Tibial artery (tissue), 4 donors: Measurements from ENCODE around the gene MTMR3.

Experiments
- DNase-seq, 2 donors: peaks; one replicate each; pipeline ENCODE4 v3.0.0-alpha.2; 2019
- H3K27ac ChIP-seq, 2 donors: fragments of 200-600 bp; sonication (generic) in 1 of 2; 1 replicate in 1 of 2; 2 replicates in 1 of 2; pipeline ENCODE4 v1.5.1; 2018 to 2019; ENCODE audit warnings: mild to moderate bottlenecking in 1 of 2
- H3K27me3 ChIP-seq, 2 donors: fragments of 200-600 bp; sonication (generic) in 1 of 2; one replicate each; pipeline versions ENCODE4 v1.5.1 to v1.6.0; 2016 to 2019
- H3K36me3 ChIP-seq, 3 donors: fragments of 200-600 bp; sonication (generic) in 2 of 3; one replicate each; pipeline ENCODE4 v1.5.1; 2016 to 2019; ENCODE audit warnings: mild to moderate bottlenecking in 2 of 3
- H3K4me1 ChIP-seq, 4 donors: fragments of 200-600 bp; sonication (generic) in 2 of 4; 1 replicate in 3 of 4; 2 replicates in 1 of 4; pipeline ENCODE4 v1.5.1; 2016 to 2019
- H3K4me3 ChIP-seq, 2 donors: fragments of 200-600 bp; sonication (generic) in 1 of 2; 1 replicate in 1 of 2; 2 replicates in 1 of 2; pipeline ENCODE4 v1.5.1; 2018 to 2019; ENCODE audit warnings: mild to moderate bottlenecking in 2 of 2
- H3K9me3 ChIP-seq, 3 donors: fragments of 200-600 bp; sonication (generic) in 1 of 3; one replicate each; pipeline ENCODE4 v1.5.1; 2016 to 2019
- CTCF ChIP-seq, 2 experiments: fragments of 200-600 bp in 1 of 2; fragments of 450-650 bp in 1 of 2; IDR thresholded peaks; one replicate each; pipeline ENCODE4 v1.5.1; 2017 to 2019; ENCODE audit warnings: antibody characterized with exemption in 2 of 2, mild to moderate bottlenecking in 1 of 2, moderate library complexity in 1 of 2
- intact Hi-C: fragments of 100-400 bp; cut with DNase I; formaldehyde crosslinking; loops from one replicate; pipeline ENCODE4 v1.15.0; 2023; ENCODE audit warnings: low total_unique reads

MTMR3 gene

DNA sequence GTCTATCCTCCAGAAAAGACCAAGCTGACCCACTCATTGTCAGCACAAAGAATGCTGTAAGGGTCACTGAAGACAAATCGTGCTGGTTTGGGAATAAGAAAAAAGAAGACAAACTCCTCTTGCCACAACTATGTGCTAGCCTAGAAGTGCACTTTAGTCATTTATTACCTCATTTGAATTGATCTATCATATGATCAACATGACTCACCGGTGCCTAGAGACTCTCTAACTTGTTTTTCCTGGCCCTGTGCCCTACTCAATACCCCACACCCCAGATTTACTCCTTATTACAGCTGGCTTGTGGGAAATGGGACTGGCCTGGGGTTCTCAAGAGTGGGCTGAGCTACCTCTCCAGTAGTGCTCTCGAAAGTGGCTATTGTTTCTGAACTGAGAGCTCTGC is 161.4 kb downstream of the MTMR3 start:
- intact Hi-C loops = no loop called here
- Histone ChIP-seq H3K36me3 (no peaks in the 10 kb centered on the region), H3K4me1 (peaks cover 0 to 14% (median 0%) of the 10 kb centered on the region in 4 donors), H3K4me3 (no peak overlapping the region), H3K27ac (no peak overlapping the region), H3K27me3 (no peaks in the 10 kb centered on the region), H3K9me3 (no peaks in the 10 kb centered on the region)
- no peak for DNase-seq
- no peak for TF ChIP-seq CTCF (IDR thresholded peaks at IDR 0.05)

- Histone ChIP-seq H3K36me3 (no peaks in the 10 kb centered on the region), H3K27me3 (no peaks in the 10 kb centered on the region), H3K4me3 (no peak overlapping the region), H3K27ac (no peak overlapping the region), H3K4me1 (peaks cover 0 to 14% (median 0%) of the 10 kb centered on the region in 4 donors), H3K9me3 (no peaks in the 10 kb centered on the region)
- TF ChIP-seq CTCF (IDR thresholded peaks at IDR 0.05) = no peak
- intact Hi-C loops = no loop called here
- DNase-seq = no peak
Observed at GRCh38 chr22:30044881-30045493, 162.0 kb downstream of the MTMR3 start.

DNA sequence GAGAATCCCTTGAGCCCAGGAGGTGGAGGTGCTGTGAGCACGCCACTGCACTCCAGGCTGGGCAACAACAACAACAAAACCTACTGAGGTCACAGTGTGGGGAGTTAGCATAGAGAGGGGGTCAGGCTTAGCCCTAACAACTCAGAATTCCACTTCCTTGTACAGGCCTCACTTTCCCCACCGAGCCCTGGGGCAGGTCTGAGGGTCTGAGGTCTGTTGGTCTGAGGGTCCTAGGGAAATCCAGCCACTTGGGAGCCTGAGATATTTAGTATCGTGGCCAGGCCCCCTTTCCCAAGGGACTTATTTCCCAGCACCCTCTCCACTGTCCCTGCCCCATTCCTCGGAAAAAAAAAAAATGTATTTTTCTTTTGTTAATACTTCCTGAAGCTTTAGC is 162.5 kb downstream of the MTMR3 start:
- no peak for TF ChIP-seq CTCF (IDR thresholded peaks at IDR 0.05)
- peaks cover 0 to 14% (median 0%) of the 10 kb centered on the region in 4 donors for H3K4me1 ChIP-seq
- H3K36me3 ChIP-seq = no peaks in the 10 kb centered on the region
- H3K4me3 ChIP-seq = no peak overlapping the region
- no peaks in the 10 kb centered on the region for H3K9me3 ChIP-seq
- H3K27ac ChIP-seq = no peak overlapping the region
- H3K27me3 ChIP-seq = no peaks in the 10 kb centered on the region
- intact Hi-C loops = no loop called here
- no peak for DNase-seq

DNA sequence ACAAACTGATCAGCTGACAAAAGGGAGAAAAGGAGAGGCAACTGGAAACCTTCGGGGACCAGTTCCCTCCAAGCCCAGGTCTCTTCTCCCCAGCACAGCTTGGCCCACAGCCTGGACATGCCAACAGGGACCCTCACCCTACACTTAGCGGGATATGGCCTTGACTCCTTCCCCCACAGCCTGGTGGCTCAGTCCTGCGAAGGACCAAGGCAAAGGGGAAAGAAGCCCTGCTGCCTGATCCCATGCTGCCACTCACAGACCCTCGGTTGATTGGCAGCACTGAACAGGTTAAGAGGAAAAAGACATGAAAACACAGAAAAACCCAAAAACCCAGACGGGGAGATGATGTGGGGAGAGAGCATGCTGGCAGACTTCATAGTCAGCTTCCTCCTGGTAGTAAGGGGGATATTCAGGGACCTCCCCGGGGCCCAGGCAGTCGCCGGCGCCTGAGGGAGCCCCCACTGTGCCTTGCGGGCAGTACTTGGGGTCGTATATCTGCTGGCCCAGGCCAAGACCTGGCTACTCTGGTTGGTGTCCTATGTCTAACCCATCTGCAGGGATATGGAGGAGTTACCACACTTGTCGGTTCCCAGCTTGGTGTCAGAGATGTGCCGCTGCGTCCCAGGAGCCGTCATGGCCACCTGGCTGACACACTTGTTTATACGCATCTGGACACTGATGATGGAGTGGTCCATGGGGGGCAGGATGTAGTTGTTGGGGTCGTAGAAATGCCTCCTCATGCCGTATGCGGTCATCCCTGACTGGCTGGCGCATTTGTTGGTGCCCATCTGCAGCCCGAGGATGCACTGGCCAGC is 163.1 kb downstream of the MTMR3 start:
- Histone ChIP-seq H3K9me3 (no peaks in the 10 kb centered on the region), H3K36me3 (no peaks in the 10 kb centered on the region)
- TF ChIP-seq CTCF (IDR thresholded peaks at IDR 0.05) = no peak

DNA sequence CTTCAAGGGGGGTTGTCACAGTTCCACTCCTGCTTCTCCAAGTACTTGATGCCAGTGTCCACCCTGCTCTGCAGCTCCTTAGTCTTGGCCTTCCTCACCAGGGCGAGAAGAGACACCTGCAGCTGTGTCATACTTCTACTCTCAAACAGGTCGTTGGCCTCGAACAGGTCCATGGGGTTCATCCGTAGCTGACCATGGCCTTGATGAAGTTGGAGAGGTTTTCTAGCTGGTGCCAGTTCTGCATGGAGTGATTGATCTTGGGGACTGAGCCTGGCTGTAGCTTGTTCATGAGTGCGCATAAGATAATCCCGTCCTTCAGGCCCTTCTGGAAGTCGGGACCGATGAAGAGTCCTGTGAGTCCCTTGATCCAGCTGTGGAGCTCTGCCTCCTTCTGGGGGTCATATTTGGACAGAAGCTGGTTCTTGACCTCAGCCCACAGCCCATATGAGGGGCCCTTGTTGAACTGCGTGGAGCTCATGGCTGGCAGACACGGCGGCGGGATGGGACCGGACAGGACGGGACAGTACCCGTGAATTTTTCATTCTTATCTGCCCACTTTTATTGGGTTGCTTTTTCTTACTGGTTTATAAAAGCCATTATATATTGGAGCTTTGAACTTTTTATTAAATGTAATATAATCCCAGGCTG is 163.9 kb downstream of the MTMR3 start:
- Histone ChIP-seq H3K27me3 (no peaks in the 10 kb centered on the region), H3K27ac (no peak overlapping the region), H3K4me3 (no peak overlapping the region), H3K4me1 (peaks cover 0 to 12% (median 0%) of the 10 kb centered on the region in 4 donors), H3K9me3 (no peaks in the 10 kb centered on the region), H3K36me3 (no peaks in the 10 kb centered on the region)
- no peak for DNase-seq
- TF ChIP-seq CTCF (IDR thresholded peaks at IDR 0.05) = no peak
- intact Hi-C loops = no loop called here

More for the DNA sequence above, 163.1 kb downstream of the MTMR3 start:
- H3K27ac ChIP-seq = no peak overlapping the region
- peaks cover 0 to 12% (median 0%) of the 10 kb centered on the region in 4 donors for H3K4me1 ChIP-seq
- intact Hi-C loops = no loop called here
- H3K27me3 ChIP-seq = no peaks in the 10 kb centered on the region
- H3K4me3 ChIP-seq = no peak overlapping the region
- no peak for DNase-seq
